Fibroblast of lung (primary cell): ENCODE measurements around the gene H6PD. TPM values are rescaled to one million over a fixed set of nuclear protein-coding genes. Genes with fewer than 3 reads are reported as not detected.
A peak's percentile ranks its signal among the peaks of the same experiment; 100 is the strongest.

Experiments
- DNase-seq, 2 donors: peaks; one replicate each; pipeline versions ENCODE4 v3.0.0 to v3.0.0-alpha.2; 2010; ENCODE audit warnings: low read depth in 2 of 2
- H2AFZ ChIP-seq: 2 replicates; pipeline ENCODE4 v1.5.1; 2012; ENCODE audit warnings: low read length, control low read depth, inconsistent platforms
- H3K27ac ChIP-seq: 2 replicates; pipeline ENCODE4 v1.5.1; 2011; ENCODE audit warnings: low read length, control low read depth; ENCODE audit not compliant: insufficient read depth
- H3K27me3 ChIP-seq: 2 replicates; pipeline ENCODE4 v1.5.1; 2011; ENCODE audit warnings: mild to moderate bottlenecking, low read length; ENCODE audit not compliant: control insufficient read depth, insufficient read depth
- H3K36me3 ChIP-seq: 2 replicates; pipeline ENCODE4 v1.5.1; 2011; ENCODE audit warnings: low read length; ENCODE audit not compliant: control insufficient read depth, insufficient read depth
- H3K4me1 ChIP-seq: 2 replicates; pipeline ENCODE4 v1.5.1; 2011; ENCODE audit warnings: low read length; ENCODE audit not compliant: control insufficient read depth, insufficient read depth; ENCODE audit errors: extremely low read depth
- H3K4me2 ChIP-seq: 2 replicates; pipeline ENCODE4 v1.5.1; 2011; ENCODE audit warnings: low read length, control low read depth; ENCODE audit not compliant: insufficient read depth; ENCODE audit errors: extremely low read depth
- H3K4me3 ChIP-seq, 4 experiments: fragments of 200-600 bp in 1 of 4; sonication (generic) in 1 of 4; replicated peaks in 1 of 4; 2 replicates each; pipeline ENCODE4 v1.5.1; 2011 to 2016; ENCODE audit warnings: low read length in 4 of 4, low read depth in 3 of 4, mild to moderate bottlenecking in 3 of 4, control low read depth in 2 of 4, inconsistent platforms in 1 of 4, mixed read lengths in 1 of 4; ENCODE audit not compliant: insufficient read depth in 1 of 4; ENCODE audit errors: control extremely low read depth in 1 of 4
- H3K79me2 ChIP-seq: 2 replicates; pipeline ENCODE4 v1.5.1; 2012; ENCODE audit warnings: mild to moderate bottlenecking, low read length, inconsistent platforms; ENCODE audit not compliant: control insufficient read depth, insufficient read depth
- H3K9ac ChIP-seq: 2 replicates; pipeline ENCODE4 v1.5.1; 2011; ENCODE audit warnings: mild to moderate bottlenecking, low read length, control low read depth; ENCODE audit not compliant: insufficient read depth
- H3K9me3 ChIP-seq: 2 replicates; pipeline ENCODE4 v1.5.1; 2012; ENCODE audit warnings: low read depth, low read length; ENCODE audit not compliant: control insufficient read depth, insufficient read depth
- H4K20me1 ChIP-seq: 2 replicates; pipeline ENCODE4 v1.5.1; 2011; ENCODE audit warnings: low read length; ENCODE audit not compliant: control insufficient read depth, insufficient read depth; ENCODE audit errors: extremely low read depth
- CTCF ChIP-seq, 2 donors: IDR thresholded peaks in 1 of 2; conservative IDR thresholded peaks in 1 of 2; 1 replicate in 1 of 2; 2 replicates in 1 of 2; pipeline ENCODE4 v1.5.1; 2011 to 2012; ENCODE audit warnings: low read length in 2 of 2, control low read depth in 1 of 2, inconsistent platforms in 1 of 2, low read depth in 1 of 2, mild to moderate bottlenecking in 1 of 2
- EZH2 ChIP-seq: IDR thresholded peaks from 2 replicates; pipeline ENCODE4 v1.5.1; 2012; ENCODE audit warnings: low read length, control low read depth, mild to moderate bottlenecking; ENCODE audit errors: missing control alignments
- polyA plus RNA-seq, 2 donors: library from polyadenylated mRNA; depleted of rRNA in 1 of 2; stranded (reverse) in 1 of 2; unstranded in 1 of 2; fragments of >200 nt; gene quantifications; 2 replicates each; pipeline ENCODE4 v1.2.1, GENCODE V29; 2011 to 2012; ENCODE audit warnings: missing spikeins in 1 of 2
- total RNA-seq: library from RNA; depleted of rRNA; stranded (reverse); fragments of >200 nt; gene quantifications from 2 replicates; pipeline ENCODE4 v1.2.1, GENCODE V29; 2014

H6PD gene
- total and polyA plus RNA-seq, 2 donors (not counting 1 experiment from before 2014, with no cell fraction given), result 15.2 to 23.5 TPM

GRCh38 chr1:9294910-9295636, 60.5 kb downstream of the H6PD start:
- no peaks in the 10 kb centered on the region for H3K27me3 ChIP-seq
- TF ChIP-seq CTCF (conservative IDR thresholded peaks at IDR 0.05 in 1 of 2, IDR thresholded peaks at IDR 0.05 in 1 of 2; ENCODE audit: low read depth in 1 of 2, low read length in 2 of 2), result peak; percentile 36 to 37
- no peak for TF ChIP-seq EZH2
- peak overlapping the region; percentile 54 for H3K9ac ChIP-seq
- H3K4me3 ChIP-seq, result peak overlapping the region; percentile 40 to 100 (median 91)
- peak; percentile 77 to 83 for DNase-seq
- peaks cover 27% of the 10 kb centered on the region for H3K4me1 ChIP-seq
- H3K36me3 ChIP-seq, result peaks cover 4% of the 10 kb centered on the region
- no peak overlapping the region for H2AFZ ChIP-seq
- no peaks in the 10 kb centered on the region for H3K9me3 ChIP-seq
- peak overlapping the region; percentile 94 for H3K27ac ChIP-seq
- peak overlapping the region; percentile 53 for H3K4me2 ChIP-seq
- H4K20me1 ChIP-seq, result peaks cover 1% of the 10 kb centered on the region
- H3K79me2 ChIP-seq, result peaks cover 62% of the 10 kb centered on the region

GRCh38 chr1:9295884-9296283, 61.3 kb downstream of the H6PD start:
- peak overlapping the region in 1 of 4 experiments; percentile 98 for H3K4me3 ChIP-seq
- TF ChIP-seq EZH2, result no peak
- no peak for TF ChIP-seq CTCF (conservative IDR thresholded peaks at IDR 0.05 in 1 of 2, IDR thresholded peaks at IDR 0.05 in 1 of 2; ENCODE audit: low read depth in 1 of 2, low read length in 2 of 2)
- H3K9me3 ChIP-seq, result no peaks in the 10 kb centered on the region
- H2AFZ ChIP-seq, result no peak overlapping the region
- peak overlapping the region; percentile 53 for H3K4me2 ChIP-seq
- no peak overlapping the region for H3K9ac ChIP-seq
- H3K79me2 ChIP-seq, result peaks cover 71% of the 10 kb centered on the region
- H3K27ac ChIP-seq, result no peak overlapping the region
- no peaks in the 10 kb centered on the region for H3K27me3 ChIP-seq
- no peak for DNase-seq
- peaks cover 7% of the 10 kb centered on the region for H3K36me3 ChIP-seq
- peaks cover 29% of the 10 kb centered on the region for H3K4me1 ChIP-seq
- H4K20me1 ChIP-seq, result peaks cover 1% of the 10 kb centered on the region

GRCh38 chr1:9296850-9297249, 62.3 kb downstream of the H6PD start:
- Histone ChIP-seq H4K20me1 (peaks cover 1% of the 10 kb centered on the region), H3K36me3 (peaks cover 9% of the 10 kb centered on the region), H3K9ac (no peak overlapping the region), H3K9me3 (no peaks in the 10 kb centered on the region), H3K4me1 (peaks cover 30% of the 10 kb centered on the region), H3K4me3 (no peak overlapping the region), H3K27me3 (no peaks in the 10 kb centered on the region), H3K27ac (no peak overlapping the region), H3K4me2 (no peak overlapping the region), H3K79me2 (peaks cover 80% of the 10 kb centered on the region), H2AFZ (no peak overlapping the region)
- no peak for DNase-seq
- TF ChIP-seq CTCF (conservative IDR thresholded peaks at IDR 0.05 in 1 of 2, IDR thresholded peaks at IDR 0.05 in 1 of 2; ENCODE audit: low read depth in 1 of 2, low read length in 2 of 2) (no peak), EZH2 (no peak)
